OCI-LY7 (cell line): Measurements from ENCODE around the gene SEMA3F.

ENCODE experiments used
- EZH2phosphoT487 ChIP-seq: fragments of 200-600 bp; sonication (generic); IDR thresholded peaks from 2 replicates; pipeline ENCODE4 v1.6.1; 2018; ENCODE audit warnings: low read depth, borderline replicate concordance, mild to moderate bottlenecking, mixed run types, antibody characterized with exemption, low read length, moderate library complexity, mixed read lengths
- TF ChIP-seq, protein P1 (sequence below): fragments of 200-600 bp; sonication (generic); conservative IDR thresholded peaks from 2 replicates; pipeline ENCODE4 v1.5.1; 2014; ENCODE audit warnings: mild to moderate bottlenecking, antibody characterized with exemption, low read length, moderate library complexity, mixed read lengths

GRCh38 chr3:50174517-50174895, 19.4 kb downstream of the SEMA3F start:
- TF ChIP-seq, protein P1, sequence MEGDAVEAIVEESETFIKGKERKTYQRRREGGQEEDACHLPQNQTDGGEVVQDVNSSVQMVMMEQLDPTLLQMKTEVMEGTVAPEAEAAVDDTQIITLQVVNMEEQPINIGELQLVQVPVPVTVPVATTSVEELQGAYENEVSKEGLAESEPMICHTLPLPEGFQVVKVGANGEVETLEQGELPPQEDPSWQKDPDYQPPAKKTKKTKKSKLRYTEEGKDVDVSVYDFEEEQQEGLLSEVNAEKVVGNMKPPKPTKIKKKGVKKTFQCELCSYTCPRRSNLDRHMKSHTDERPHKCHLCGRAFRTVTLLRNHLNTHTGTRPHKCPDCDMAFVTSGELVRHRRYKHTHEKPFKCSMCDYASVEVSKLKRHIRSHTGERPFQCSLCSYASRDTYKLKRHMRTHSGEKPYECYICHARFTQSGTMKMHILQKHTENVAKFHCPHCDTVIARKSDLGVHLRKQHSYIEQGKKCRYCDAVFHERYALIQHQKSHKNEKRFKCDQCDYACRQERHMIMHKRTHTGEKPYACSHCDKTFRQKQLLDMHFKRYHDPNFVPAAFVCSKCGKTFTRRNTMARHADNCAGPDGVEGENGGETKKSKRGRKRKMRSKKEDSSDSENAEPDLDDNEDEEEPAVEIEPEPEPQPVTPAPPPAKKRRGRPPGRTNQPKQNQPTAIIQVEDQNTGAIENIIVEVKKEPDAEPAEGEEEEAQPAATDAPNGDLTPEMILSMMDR = no peak
- TF ChIP-seq EZH2phosphoT487 = no peak
